ENCODE data around the gene ZNF267.
"Not testable (repeated sequence)": the region's sequence is repeated elsewhere in the genome, so short reads cannot be mapped to it uniquely, and the experiment has no call there.

DNA sequence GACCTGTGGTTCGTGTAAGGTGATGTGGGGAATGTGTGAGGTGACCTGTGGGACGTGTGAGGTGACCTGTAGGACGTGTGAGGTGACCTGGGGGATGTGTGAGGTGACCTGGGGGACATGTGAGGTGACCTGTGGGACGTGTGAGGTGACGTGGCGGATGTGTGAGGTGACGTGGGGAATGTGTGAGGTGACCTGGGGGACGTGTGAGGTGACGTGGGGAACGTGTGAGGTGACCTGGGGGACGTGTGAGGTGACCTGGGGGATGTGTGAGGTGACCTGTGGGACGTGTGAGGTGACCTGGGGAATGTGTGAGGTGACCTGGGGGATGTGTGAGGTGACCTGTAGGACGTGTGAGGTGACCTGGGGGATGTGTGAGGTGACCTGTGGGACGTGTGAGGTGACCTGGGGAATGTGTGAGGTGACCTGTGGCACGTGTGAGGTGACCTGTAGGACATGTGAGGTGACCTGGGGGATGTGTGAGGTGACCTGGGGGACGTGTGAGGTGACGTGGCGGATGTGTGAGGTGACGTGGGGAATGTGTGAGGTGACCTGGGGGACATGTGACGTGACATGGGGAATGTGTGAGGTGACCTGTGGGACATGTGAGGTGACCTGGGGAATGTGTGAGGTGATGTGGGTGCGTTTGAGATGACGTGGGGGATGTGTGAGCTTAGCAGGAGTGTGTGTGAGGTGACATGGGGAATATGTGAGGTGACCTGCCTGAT is 86.7 kb downstream of the ZNF267 start:
- not testable (repeated sequence) for TF ChIP-seq ESRRG, CSDC2 (CRISPR knock-in tag; IDR thresholded peaks at IDR 0.05)
- TF ChIP-seq, protein P1, sequence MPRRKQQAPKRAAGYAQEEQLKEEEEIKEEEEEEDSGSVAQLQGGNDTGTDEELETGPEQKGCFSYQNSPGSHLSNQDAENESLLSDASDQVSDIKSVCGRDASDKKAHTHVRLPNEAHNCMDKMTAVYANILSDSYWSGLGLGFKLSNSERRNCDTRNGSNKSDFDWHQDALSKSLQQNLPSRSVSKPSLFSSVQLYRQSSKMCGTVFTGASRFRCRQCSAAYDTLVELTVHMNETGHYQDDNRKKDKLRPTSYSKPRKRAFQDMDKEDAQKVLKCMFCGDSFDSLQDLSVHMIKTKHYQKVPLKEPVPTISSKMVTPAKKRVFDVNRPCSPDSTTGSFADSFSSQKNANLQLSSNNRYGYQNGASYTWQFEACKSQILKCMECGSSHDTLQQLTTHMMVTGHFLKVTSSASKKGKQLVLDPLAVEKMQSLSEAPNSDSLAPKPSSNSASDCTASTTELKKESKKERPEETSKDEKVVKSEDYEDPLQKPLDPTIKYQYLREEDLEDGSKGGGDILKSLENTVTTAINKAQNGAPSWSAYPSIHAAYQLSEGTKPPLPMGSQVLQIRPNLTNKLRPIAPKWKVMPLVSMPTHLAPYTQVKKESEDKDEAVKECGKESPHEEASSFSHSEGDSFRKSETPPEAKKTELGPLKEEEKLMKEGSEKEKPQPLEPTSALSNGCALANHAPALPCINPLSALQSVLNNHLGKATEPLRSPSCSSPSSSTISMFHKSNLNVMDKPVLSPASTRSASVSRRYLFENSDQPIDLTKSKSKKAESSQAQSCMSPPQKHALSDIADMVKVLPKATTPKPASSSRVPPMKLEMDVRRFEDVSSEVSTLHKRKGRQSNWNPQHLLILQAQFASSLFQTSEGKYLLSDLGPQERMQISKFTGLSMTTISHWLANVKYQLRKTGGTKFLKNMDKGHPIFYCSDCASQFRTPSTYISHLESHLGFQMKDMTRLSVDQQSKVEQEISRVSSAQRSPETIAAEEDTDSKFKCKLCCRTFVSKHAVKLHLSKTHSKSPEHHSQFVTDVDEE (CRISPR knock-in tag; IDR thresholded peaks at IDR 0.05), result not testable (repeated sequence)
